Dedifferentiated amniotic fluid mesenchymal stem cell (primary cell): ENCODE measurements around the gene GAB4.

Experiments used
- DNase-seq: peaks from one replicate; pipeline ENCODE4 v3.0.0-alpha.2; 2016; ENCODE audit errors: extremely low spot score

Gene GAB4

GRCh38 chr22:16987822-16988221 is 20.2 kb downstream of the GAB4 start:
- DNase-seq = no peak

GRCh38 chr22:16975155-16975885 is 32.7 kb downstream of the GAB4 start:
- no peak for DNase-seq

- no peak for DNase-seq
Observed at GRCh38 chr22:16974298-16975084, 33.5 kb downstream of the GAB4 start.

DNA sequence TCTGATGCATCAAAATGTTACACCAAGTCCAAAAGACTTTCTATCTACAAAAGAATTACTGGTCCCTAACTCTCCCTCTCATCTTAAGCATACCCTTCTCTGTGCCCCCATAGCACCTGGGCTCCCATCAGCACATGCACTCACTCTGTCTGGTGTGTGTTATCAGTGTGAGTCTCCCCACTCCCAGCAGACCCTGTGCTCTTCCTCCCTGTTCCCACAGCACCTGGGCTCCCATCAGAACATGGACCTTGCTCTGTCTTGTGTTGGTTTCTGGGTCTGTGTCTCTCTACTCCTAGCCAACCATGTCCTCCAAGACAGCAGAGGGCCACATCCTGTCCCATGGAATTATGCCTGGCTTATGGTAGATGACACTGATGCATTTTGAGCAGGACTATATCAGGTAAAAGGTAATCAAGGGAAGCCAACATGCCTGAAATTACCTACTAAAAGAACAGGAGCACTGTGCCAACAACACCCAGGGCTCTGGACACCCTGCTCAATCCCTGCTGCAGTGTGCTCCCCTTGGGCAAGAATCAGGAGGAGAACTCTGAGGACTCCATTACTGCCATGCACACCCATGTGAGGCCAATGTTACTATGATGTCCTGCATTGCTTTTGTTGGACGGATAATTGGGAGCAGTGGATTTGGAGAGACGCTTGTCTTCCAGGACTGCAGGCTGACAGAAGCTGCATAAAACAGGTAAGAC is 34.3 kb downstream of the GAB4 start:
- DNase-seq = no peak

- no peak for DNase-seq
Observed at GRCh38 chr22:16972311-16972710, 35.7 kb downstream of the GAB4 start.

DNA sequence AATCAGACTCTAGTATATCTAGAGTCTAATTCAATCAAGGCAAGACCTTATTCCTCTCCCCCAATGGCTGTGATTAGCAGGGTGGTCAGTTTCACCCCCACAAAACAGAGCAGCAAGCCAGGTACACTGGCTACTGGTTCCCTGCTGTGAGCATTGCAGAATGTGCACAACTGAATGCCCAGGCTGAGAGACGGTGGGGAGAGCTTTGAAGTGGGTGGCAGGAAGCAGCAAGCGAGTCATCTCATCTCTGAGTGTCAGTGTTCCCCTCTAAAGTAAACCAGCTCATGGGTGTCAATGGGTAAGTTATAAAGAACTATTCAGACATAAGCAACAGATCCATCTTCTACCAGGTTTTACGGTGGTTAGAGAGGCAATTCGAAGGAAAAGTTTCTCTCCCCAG is 37.6 kb downstream of the GAB4 start:
- DNase-seq = no peak

GRCh38 chr22:16969508-16970327 is 38.3 kb downstream of the GAB4 start:
- DNase-seq = no peak

- DNase-seq = no peak
Observed at GRCh38 chr22:16968218-16968595, 39.8 kb downstream of the GAB4 start.

DNA sequence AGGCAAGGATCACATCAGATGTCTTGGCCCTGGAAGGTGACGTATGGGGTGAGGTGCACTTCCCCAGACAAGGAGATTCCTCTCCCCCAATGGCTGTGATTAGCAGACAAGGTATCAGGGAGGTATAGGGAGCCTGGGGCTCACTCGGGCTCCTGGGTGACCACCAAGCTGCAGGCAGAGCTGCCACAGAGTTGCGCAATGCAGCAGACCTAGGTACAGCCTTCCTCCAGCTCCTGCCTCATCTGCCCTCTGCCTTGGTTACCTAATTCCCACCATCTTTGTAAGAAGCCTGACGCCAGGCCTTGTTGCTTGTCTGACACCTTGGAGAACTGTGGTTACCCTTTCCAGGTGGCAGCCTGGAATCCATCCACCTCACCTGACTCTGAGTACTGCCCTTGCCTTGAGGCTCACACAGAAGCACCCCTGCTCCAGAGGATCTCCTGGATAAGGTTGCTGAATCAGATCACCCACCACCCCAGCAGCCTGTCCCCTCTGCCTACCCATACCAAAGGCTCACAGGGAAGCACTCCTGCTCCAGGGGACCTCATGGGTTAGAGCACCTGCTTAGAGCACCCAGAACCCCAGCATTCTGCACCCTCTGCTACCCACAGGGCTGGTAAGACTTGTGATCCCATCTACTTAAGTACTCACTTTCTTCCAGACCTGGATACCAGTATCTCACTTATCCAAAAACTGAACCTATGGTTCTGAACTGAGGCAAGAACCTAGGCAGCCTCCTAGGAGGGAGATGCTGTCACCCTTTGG is 40.4 kb downstream of the GAB4 start:
- DNase-seq = no peak

DNA sequence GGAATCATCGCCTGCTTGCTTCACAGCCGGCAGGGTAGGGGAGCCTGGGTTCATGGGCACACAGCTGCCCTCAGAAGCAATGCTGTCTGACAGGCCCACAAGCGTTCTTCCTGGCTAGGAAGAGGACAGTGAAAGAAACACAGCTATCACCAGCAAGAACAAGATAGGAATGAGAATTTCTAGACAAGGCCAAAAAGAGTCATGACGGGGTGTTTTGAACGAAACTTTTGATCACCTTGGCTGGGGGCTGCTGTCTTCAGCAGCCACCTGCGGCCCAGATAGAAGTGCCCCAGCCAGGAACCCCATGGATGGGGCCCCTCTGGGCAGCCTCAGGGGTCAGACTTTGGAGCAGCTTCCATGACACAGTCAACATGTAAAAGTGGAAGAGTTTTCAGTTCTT is 41.8 kb downstream of the GAB4 start:
- no peak for DNase-seq

GRCh38 chr22:16965560-16965959 is 42.5 kb downstream of the GAB4 start:
- DNase-seq = no peak

DNA sequence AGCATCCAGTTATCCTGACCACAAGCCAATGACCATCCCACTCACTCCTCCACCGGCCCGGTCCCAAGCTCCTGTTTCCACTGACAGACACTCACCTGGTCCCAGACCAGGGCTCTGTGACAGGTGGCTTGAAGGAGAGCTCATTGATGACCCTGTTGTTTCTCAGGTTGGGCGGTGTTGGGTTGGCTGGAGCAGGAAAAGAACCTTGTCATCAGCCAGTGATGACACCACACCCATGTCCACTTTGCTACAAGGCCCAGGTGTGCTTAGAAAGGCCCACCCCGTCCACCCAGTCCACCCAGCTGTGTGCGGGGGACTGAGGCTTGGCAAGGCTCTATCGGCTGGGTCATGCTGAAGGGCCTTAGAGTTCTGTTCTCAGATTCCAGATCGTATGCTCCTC is 42.9 kb downstream of the GAB4 start:
- DNase-seq = no peak

DNA sequence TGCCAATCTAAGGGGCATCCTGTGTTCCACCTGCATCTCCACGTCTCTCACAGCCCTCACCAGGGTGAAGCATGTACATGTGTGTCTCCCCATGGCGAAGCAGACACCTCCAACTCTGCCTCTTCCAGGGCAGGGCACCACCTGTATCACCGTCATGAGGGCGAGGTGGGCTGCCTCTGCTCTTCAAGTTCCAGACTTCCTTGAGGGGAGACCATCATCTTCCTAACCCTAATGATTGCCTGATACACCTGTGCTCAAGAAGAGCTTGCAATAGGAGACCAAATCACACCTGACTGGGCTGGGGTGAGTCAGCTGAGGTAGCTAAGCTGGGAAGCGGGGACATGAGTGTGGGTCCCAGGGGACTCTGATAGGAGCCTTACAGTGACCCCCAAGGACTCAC is 43.7 kb downstream of the GAB4 start:
- DNase-seq = no peak

DNA sequence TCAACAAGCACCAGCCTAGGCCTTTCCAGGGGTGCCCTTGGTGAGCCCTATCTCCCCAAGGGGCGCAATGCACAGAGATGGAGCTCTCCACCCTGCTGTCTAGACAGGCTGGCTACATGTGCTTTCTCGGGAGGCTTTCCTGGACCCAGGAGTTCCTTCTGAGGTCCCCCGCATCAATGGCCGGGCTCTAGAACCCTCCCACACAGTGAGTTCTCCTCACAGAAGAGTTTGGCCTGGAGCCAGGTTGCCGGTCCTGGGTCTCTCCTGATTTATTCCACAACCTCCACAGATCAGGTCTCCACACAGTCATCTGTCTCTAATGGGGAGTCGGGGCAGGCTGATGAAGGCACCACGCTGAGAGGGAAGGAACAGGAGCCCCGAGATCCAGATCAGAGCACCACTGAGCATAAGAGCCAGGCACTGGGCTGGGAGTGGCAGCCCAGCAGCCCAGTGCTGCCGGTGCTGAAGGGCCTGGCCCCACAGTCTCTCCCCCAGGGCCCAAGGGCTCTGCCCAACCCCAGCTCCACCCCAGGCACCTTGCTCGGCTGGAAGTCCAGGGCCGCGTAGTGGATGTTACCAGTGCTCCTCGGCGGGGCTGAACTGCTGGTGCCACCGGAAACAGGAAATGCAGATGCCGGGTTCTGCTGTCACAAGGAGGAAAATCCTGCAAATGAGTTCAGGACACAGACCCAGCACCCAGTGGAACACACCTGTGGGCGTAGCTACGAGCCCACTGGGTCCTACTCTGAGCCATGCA is 44.7 kb downstream of the GAB4 start:
- no peak for DNase-seq

DNA sequence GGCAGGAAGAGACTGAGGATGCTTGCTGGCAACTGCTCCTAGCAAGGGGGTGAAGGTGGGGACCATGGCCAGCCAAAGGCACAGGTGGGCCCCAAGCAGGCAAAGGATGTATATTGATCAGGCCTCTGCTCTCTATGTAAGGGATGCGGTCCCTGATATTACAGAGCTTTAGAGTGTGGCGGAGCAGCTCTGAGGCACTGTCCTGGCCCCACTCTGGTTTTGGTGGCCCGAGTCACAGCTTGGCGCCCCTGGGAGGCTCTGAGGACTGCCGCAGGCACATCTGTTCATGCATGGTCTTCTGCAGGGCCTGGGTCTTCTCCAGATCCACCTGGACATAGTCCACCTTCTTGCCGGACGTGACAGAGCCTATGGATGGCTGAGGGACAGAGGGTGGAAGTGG is 45.5 kb downstream of the GAB4 start:
- no peak for DNase-seq

- no peak for DNase-seq
Observed at GRCh38 chr22:16961477-16962186, 46.4 kb downstream of the GAB4 start.

DNA sequence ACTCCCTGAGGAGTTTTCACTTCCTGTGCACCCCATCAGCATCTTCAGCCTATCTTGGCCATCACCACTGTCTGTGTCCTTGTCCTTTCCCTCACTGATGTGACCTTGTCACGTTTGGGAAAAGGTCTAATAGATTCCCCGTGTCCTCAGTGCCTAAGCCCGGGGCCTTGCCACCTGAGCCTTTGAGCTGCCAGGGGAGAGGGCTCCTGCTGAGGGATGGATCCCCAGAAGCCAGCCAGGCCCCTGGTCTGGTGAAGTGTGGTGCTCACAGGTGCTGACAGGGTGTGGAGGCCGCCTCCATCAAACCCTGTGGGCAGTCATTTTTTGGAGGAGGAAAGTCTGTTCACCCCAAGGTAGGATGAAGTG is 47.2 kb downstream of the GAB4 start:
- DNase-seq = no peak

DNA sequence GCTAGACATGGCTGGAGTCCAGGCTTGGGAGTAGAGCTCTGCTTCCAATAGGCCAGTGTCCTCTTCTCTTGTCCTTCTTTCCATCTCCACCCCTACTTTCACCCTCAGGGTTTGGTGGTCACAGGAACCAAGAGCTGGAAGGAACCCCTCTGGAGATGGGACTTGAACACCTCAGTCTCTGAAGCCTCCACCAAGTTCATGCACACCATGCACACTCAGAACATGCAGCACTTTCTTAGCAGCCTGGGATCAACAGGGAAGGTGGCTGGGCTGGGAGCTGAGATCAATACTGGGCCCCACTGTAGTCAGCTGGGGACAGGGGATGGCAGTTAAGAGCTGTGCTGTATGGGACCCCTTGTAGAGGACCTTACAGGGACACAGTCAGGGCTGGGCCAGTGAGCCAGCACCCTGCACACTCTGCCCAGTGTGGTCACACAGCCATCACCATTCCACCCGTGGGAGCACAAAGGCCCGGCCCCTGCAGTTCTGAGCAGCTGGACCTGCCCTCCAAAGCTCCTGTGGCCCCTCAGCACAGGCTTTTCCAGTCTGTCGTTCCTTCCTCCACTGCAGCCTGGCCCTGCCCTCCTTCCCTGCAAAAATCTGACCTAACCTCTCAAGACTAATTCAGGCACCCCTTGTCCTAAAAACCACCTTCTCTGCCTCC is 47.7 kb downstream of the GAB4 start:
- no peak for DNase-seq

DNA sequence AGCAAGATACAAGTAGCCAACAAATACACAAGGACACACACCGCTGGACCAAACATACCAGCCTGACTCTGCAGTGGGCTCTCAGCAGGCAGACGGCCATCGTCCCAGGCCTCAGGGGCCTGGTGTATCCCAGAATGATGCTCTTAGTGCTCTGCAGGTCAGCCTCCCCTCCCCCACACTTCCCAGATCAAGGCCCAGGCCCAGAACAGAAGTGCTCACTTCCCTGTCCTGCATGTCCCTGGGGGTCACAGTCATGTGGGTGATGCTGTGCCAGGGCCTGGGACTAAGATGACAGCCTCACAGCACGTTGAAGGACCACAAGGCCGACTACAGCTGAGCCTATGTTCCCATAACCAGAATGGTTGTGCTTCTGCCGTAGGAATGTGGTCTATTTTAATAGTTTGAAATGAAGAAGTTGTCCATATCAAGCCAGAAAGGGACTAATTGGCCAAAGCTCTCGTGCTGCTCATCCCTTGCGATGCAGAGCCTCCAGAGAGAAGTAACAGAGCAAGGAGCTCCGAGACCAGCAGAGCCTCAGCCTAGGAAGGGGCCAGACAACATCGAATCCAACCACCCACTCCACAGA is 48.6 kb downstream of the GAB4 start:
- no peak for DNase-seq
